Activated B cell treated with CpG ODN at 0.5 μM for 24 hours (primary cell): ENCODE data around the gene GALNT17. TPM values are rescaled to one million over a fixed set of nuclear protein-coding genes. Genes with fewer than 3 reads are reported as not detected.

Source experiments
- ATAC-seq: fragments of 200-7000 bp; cut with Tn5 transposase; one replicate; pipeline ENCODE4 v1.10.0; 2021; ENCODE audit warnings: low read depth, mild to moderate bottlenecking, moderate library complexity
- CTCF ChIA-PET: fragments of 350-600 bp; sonication (Branson Sonifier 250); formaldehyde crosslinking; loops from one replicate; lab custom pipeline; 2021; ENCODE audit warnings: antibody characterized with exemption; lab: Charles Lee
- POLR2A ChIA-PET: fragments of 350-600 bp; sonication (Branson Sonifier 250); formaldehyde crosslinking; loops from one replicate; lab custom pipeline; 2021; ENCODE audit warnings: antibody characterized with exemption; lab: Charles Lee
- DNase-seq: peaks from one replicate; pipeline ENCODE4 v3.0.0; 2022
- H3K27ac Mint-ChIP-seq: one replicate; pipeline ENCODE4 v1.8.0; 2020; ENCODE audit warnings: mixed read lengths
- H3K27me3 Mint-ChIP-seq: one replicate; pipeline ENCODE4 v1.8.0; 2021; ENCODE audit warnings: mixed read lengths
- H3K36me3 Mint-ChIP-seq: one replicate; pipeline ENCODE4 v1.8.0; 2021; ENCODE audit warnings: low read depth, mixed read lengths
- H3K4me1 Mint-ChIP-seq: one replicate; pipeline ENCODE4 v1.8.0; 2021; ENCODE audit warnings: mixed read lengths
- H3K4me3 Mint-ChIP-seq: one replicate; pipeline ENCODE4 v1.8.0; 2020; ENCODE audit warnings: mild to moderate bottlenecking, mixed read lengths
- H3K9me3 Mint-ChIP-seq: one replicate; pipeline ENCODE4 v1.8.0; 2020; ENCODE audit warnings: mixed read lengths
- intact Hi-C: fragments of 100-400 bp; cut with micrococcal nuclease; formaldehyde crosslinking; loops from one replicate; pipeline ENCODE4 v1.15.1; 2024
- total RNA-seq: library from RNA; stranded (reverse); gene quantifications from 2 replicates; pipeline ENCODE4 v1.2.3, GENCODE V29; 2022
- TF ChIP-seq, protein P1 (sequence below): fragments of 200-600 bp; IDR thresholded peaks from one replicate; pipeline ENCODE4 v1.8.0; 2022; ENCODE audit warnings: antibody characterized with exemption, mild to moderate bottlenecking

GALNT17 gene
- total RNA-seq, 1 donor from 2014 or later = not detected

GRCh38 chr7:71705901-71706596 lies 574.1 kb downstream of the GALNT17 start:
- CTCF ChIA-PET = no interaction called here
- Mint-ChIP-seq H3K4me1 (no peaks in the 10 kb centered on the region), H3K4me3 (no peak overlapping the region), H3K36me3 (no peaks in the 10 kb centered on the region), H3K27me3 (no peaks in the 10 kb centered on the region), H3K27ac (no peak overlapping the region), H3K9me3 (peaks cover 10% of the 10 kb centered on the region)
- TF ChIP-seq, protein P1, sequence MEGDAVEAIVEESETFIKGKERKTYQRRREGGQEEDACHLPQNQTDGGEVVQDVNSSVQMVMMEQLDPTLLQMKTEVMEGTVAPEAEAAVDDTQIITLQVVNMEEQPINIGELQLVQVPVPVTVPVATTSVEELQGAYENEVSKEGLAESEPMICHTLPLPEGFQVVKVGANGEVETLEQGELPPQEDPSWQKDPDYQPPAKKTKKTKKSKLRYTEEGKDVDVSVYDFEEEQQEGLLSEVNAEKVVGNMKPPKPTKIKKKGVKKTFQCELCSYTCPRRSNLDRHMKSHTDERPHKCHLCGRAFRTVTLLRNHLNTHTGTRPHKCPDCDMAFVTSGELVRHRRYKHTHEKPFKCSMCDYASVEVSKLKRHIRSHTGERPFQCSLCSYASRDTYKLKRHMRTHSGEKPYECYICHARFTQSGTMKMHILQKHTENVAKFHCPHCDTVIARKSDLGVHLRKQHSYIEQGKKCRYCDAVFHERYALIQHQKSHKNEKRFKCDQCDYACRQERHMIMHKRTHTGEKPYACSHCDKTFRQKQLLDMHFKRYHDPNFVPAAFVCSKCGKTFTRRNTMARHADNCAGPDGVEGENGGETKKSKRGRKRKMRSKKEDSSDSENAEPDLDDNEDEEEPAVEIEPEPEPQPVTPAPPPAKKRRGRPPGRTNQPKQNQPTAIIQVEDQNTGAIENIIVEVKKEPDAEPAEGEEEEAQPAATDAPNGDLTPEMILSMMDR = no peak
- POLR2A ChIA-PET = no interaction called here
- no peak for ATAC-seq
- intact Hi-C loops = no loop called here
- DNase-seq = no peak

DNA sequence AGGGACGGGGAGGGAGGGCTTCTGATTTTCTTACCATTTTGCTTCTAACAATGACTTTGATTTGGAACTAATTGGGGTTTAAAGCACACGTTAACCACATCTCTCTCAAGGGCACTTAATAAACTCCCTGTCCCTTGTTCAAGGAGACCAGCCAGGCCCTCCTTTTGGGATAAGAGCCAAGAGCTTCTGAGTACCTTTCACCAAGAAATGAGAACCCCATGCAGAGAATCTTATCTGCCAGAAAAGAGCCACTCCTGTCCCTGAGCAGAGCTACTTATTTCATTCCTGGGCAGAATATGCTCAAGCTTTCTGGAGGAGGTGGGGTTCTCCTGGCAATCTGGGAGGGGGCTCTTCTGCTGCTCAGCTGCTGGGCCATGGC lies 574.6 kb downstream of the GALNT17 start:
- H3K4me3 Mint-ChIP-seq = no peak overlapping the region
- CTCF ChIA-PET = no interaction called here

DNA sequence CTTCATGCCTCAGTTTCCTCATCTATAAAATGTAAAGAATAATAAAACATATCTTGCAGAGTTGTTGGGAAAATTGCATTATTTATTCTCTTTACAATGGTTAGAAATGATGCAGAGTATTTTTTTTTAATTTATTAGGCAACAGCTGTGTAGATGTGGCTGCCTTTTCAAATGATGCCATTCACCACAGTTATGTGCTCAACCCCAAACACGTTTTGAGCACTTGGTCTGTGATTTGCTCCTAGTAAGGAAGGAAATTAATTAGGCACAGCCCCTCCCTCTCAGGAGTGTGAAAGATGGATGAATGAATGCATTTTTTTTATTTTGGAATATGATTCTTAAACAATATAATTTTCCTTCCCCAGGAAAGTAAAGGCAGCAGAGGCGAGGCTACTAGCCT lies 575.1 kb downstream of the GALNT17 start:
- ATAC-seq (no peak), DNase-seq (no peak)
- peaks cover 10% of the 10 kb centered on the region for H3K9me3 Mint-ChIP-seq
- no peak overlapping the region for H3K4me3 Mint-ChIP-seq
- H3K27me3 Mint-ChIP-seq = no peaks in the 10 kb centered on the region
- H3K27ac Mint-ChIP-seq = no peak overlapping the region
- H3K36me3 Mint-ChIP-seq = no peaks in the 10 kb centered on the region
- ChIA-PET CTCF (no interaction called here), POLR2A (no interaction called here)
- intact Hi-C loops = no loop called here
- no peaks in the 10 kb centered on the region for H3K4me1 Mint-ChIP-seq
- TF ChIP-seq, protein P1 = no peak

More for the DNA sequence above, 574.6 kb downstream of the GALNT17 start:
- peaks cover 10% of the 10 kb centered on the region for H3K9me3 Mint-ChIP-seq
- DNase-seq (no peak), ATAC-seq (no peak)
- H3K4me1 Mint-ChIP-seq = no peaks in the 10 kb centered on the region
- TF ChIP-seq, protein P1 = no peak
- intact Hi-C loops = no loop called here
- no peaks in the 10 kb centered on the region for H3K27me3 Mint-ChIP-seq
- POLR2A ChIA-PET = no interaction called here
- H3K27ac Mint-ChIP-seq = no peak overlapping the region
- H3K36me3 Mint-ChIP-seq = no peaks in the 10 kb centered on the region

- ATAC-seq (no peak), DNase-seq (no peak)
- H3K4me3 Mint-ChIP-seq = no peak overlapping the region
- no peaks in the 10 kb centered on the region for H3K4me1 Mint-ChIP-seq
- CTCF ChIA-PET = no interaction called here
- TF ChIP-seq, protein P1 = no peak
- no peak overlapping the region for H3K27ac Mint-ChIP-seq
- peaks cover 10% of the 10 kb centered on the region for H3K9me3 Mint-ChIP-seq
- intact Hi-C loops = no loop called here
- no peaks in the 10 kb centered on the region for H3K27me3 Mint-ChIP-seq
- H3K36me3 Mint-ChIP-seq = no peaks in the 10 kb centered on the region
- POLR2A ChIA-PET = no interaction called here
These were observed 576.8 kb downstream of the GALNT17 start for GRCh38 chr7:71708710-71709109.

DNA sequence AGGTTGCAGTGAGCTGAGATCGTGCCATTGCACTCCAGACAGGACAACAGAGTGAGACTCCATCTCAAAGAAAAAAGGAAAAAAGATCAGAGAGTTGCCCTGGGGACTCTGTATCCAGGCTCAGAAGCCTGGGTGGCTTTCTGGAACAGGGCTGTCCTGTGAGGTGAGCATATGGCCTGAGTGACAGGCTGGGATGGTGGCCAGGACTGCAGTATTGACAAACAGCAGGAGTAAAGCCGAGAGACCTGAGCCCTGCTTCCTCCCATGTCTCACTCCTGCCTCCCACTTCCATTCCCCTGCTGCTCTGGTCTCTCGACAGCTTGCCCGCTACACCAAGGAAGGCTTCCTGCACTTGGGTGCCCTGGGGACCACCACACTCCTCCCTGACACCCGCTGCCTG lies 578.5 kb downstream of the GALNT17 start:
- CTCF ChIA-PET = no interaction called here
- H3K4me3 Mint-ChIP-seq = no peak overlapping the region

More for the DNA sequence above, 578.5 kb downstream of the GALNT17 start:
- TF ChIP-seq, protein P1 = no peak
- POLR2A ChIA-PET = no interaction called here
- no peak for ATAC-seq
- Mint-ChIP-seq H3K27me3 (no peaks in the 10 kb centered on the region), H3K4me1 (no peaks in the 10 kb centered on the region), H3K36me3 (no peaks in the 10 kb centered on the region), H3K9me3 (peaks cover 9% of the 10 kb centered on the region), H3K27ac (no peak overlapping the region)
- intact Hi-C loops = no loop called here
- no peak for DNase-seq
